ENCODE results near the gene PRKG1. TPM values are rescaled to one million over a fixed set of nuclear protein-coding genes. Genes with fewer than 3 reads are reported as not detected.

Gene PRKG1
- polyA plus RNA-seq, 2 donors: 0.84 to 0.87 TPM

DNA sequence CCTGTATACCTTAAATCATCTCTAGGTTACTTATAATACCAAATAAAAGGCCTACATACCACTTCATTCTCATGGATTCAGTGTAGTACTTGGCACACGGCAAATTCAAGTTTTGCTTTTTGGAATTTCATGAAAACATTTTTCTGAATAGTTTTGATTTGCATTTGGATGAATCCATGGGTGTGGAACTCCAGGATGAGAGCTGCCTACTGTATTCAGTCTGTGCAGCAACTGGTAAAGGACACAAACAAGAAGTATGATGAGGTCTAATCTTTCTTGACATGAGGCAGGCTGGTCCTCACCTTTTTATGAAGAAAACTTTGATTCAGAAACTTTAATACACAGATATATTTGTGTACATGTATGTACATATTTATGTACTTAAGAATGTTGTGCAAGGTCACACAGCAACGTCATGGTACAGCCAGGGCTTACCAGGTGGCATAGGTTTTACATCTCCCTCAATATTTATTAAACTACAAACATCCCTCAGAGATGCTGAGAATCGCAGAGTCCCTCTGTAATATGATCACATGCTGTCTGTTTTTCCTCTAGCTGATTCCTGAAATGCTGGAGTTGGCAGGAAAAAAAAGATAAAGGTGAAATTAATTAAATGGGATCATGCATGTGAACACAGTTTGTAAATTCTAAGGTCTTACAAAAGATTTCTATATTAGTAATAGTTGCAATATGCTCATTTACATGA is 239.6 kb downstream of the PRKG1 start:
- H3K27me3 ChIP-seq (ENCODE audit: control insufficient read depth in 1 of 2, insufficient read depth in 2 of 2, low read length in 2 of 2): no peaks in the 10 kb centered on the region
- H3K27ac ChIP-seq (ENCODE audit: low read depth in 2 of 2, low read length in 1 of 2): no peak overlapping the region
- H3K36me3 ChIP-seq (ENCODE audit: control insufficient read depth in 2 of 2, insufficient read depth in 2 of 2, low read length in 1 of 2): no peaks in the 10 kb centered on the region
- no peak overlapping the region for H3K4me3 ChIP-seq (ENCODE audit: low read depth in 1 of 2, low read length in 2 of 2)
- H3K9me3 ChIP-seq (ENCODE audit: control insufficient read depth in 2 of 2, insufficient read depth in 1 of 2, low read depth in 1 of 2, low read length in 1 of 2): no peaks in the 10 kb centered on the region
- no peaks in the 10 kb centered on the region for H3K4me1 ChIP-seq (ENCODE audit: control insufficient read depth in 2 of 2, insufficient read depth in 2 of 2, low read length in 1 of 2)
- WGBS, 2 donors: 60 to 61% methylated on average over 3 of the region's 3 CpGs

DNA sequence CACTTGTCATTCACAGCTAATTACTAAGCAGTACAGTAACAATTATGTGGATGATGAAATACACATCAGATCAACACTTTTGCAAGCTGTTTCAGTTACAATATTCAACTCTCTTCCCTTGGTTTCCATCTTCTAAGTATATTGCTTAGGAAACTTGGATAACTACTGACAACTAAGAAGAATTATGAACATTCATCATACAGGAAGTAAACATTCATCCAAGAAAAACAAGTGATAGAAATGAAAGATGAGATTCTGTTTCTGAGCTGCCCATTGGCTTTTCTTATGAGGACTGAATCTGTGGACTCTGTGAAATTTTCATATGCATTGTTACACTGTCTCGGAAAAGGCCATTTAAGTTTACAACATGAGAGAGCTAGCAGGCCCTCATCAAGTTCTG is 240.2 kb downstream of the PRKG1 start:
- 79 to 81% methylated on average over 1 of the region's 1 CpG for WGBS, 2 donors
- Histone ChIP-seq H3K27ac (ENCODE audit: low read depth in 2 of 2, low read length in 1 of 2) (no peak overlapping the region), H3K9me3 (ENCODE audit: control insufficient read depth in 2 of 2, insufficient read depth in 1 of 2, low read depth in 1 of 2, low read length in 1 of 2) (no peaks in the 10 kb centered on the region)

GRCh38 chr10:51318399-51319172 is 244.3 kb downstream of the PRKG1 start:
- 62 to 77% methylated on average over 2 of the region's 2 CpGs for WGBS, 2 donors
- Histone ChIP-seq H3K27ac (ENCODE audit: low read depth in 2 of 2, low read length in 1 of 2) (no peak overlapping the region), H3K4me1 (ENCODE audit: control insufficient read depth in 2 of 2, insufficient read depth in 2 of 2, low read length in 1 of 2) (no peaks in the 10 kb centered on the region), H3K9me3 (ENCODE audit: control insufficient read depth in 2 of 2, insufficient read depth in 1 of 2, low read depth in 1 of 2, low read length in 1 of 2) (no peaks in the 10 kb centered on the region), H3K4me3 (ENCODE audit: low read depth in 1 of 2, low read length in 2 of 2) (no peak overlapping the region), H3K36me3 (ENCODE audit: control insufficient read depth in 2 of 2, insufficient read depth in 2 of 2, low read length in 1 of 2) (no peaks in the 10 kb centered on the region), H3K27me3 (ENCODE audit: control insufficient read depth in 1 of 2, insufficient read depth in 2 of 2, low read length in 2 of 2) (no peaks in the 10 kb centered on the region)

More for the DNA sequence above, 240.2 kb downstream of the PRKG1 start:
- Histone ChIP-seq H3K27me3 (ENCODE audit: control insufficient read depth in 1 of 2, insufficient read depth in 2 of 2, low read length in 2 of 2) (no peaks in the 10 kb centered on the region), H3K4me3 (ENCODE audit: low read depth in 1 of 2, low read length in 2 of 2) (no peak overlapping the region), H3K4me1 (ENCODE audit: control insufficient read depth in 2 of 2, insufficient read depth in 2 of 2, low read length in 1 of 2) (no peaks in the 10 kb centered on the region), H3K36me3 (ENCODE audit: control insufficient read depth in 2 of 2, insufficient read depth in 2 of 2, low read length in 1 of 2) (no peaks in the 10 kb centered on the region)

- no peak overlapping the region for H3K27ac ChIP-seq (ENCODE audit: low read depth in 2 of 2, low read length in 1 of 2)
- H3K4me3 ChIP-seq (ENCODE audit: low read depth in 1 of 2, low read length in 2 of 2): no peak overlapping the region
- H3K9me3 ChIP-seq (ENCODE audit: control insufficient read depth in 2 of 2, insufficient read depth in 1 of 2, low read depth in 1 of 2, low read length in 1 of 2): no peaks in the 10 kb centered on the region
- no peaks in the 10 kb centered on the region for H3K27me3 ChIP-seq (ENCODE audit: control insufficient read depth in 1 of 2, insufficient read depth in 2 of 2, low read length in 2 of 2)
- 66 to 71% methylated on average over 1 of the region's 1 CpG for WGBS, 2 donors
- H3K36me3 ChIP-seq (ENCODE audit: control insufficient read depth in 2 of 2, insufficient read depth in 2 of 2, low read length in 1 of 2): no peaks in the 10 kb centered on the region
- H3K4me1 ChIP-seq (ENCODE audit: control insufficient read depth in 2 of 2, insufficient read depth in 2 of 2, low read length in 1 of 2): no peaks in the 10 kb centered on the region
Observed at GRCh38 chr10:51319173-51319435, 244.8 kb downstream of the PRKG1 start.

GRCh38 chr10:51321300-51321699 is 247.0 kb downstream of the PRKG1 start:
- Histone ChIP-seq H3K27ac (ENCODE audit: low read depth in 2 of 2, low read length in 1 of 2) (no peak overlapping the region), H3K9me3 (ENCODE audit: control insufficient read depth in 2 of 2, insufficient read depth in 1 of 2, low read depth in 1 of 2, low read length in 1 of 2) (no peaks in the 10 kb centered on the region), H3K36me3 (ENCODE audit: control insufficient read depth in 2 of 2, insufficient read depth in 2 of 2, low read length in 1 of 2) (no peaks in the 10 kb centered on the region), H3K27me3 (ENCODE audit: control insufficient read depth in 1 of 2, insufficient read depth in 2 of 2, low read length in 2 of 2) (no peaks in the 10 kb centered on the region), H3K4me3 (ENCODE audit: low read depth in 1 of 2, low read length in 2 of 2) (no peak overlapping the region), H3K4me1 (ENCODE audit: control insufficient read depth in 2 of 2, insufficient read depth in 2 of 2, low read length in 1 of 2) (no peaks in the 10 kb centered on the region)
- WGBS, 2 donors: 86 to 92% methylated on average over 3 of the region's 3 CpGs

DNA sequence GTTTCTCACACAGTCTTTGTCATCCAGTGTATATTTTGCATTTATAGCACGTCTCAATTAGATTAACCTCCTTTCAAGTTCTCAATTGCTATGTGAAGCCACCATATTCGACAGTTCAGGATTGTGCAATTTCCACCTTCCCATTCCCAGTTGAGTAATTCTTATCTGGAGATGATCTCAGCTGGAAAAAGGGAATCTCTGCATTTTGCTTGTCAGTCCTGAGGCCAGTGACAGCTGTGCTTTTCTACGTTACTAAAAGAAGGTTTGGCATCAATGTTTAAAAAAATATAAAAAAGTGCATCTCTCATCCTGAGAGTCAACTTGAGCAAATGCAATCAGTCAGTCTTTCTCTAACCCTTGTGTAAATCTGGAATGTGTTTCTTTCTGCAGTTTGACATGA is 247.7 kb downstream of the PRKG1 start:
- no peak overlapping the region for H3K27ac ChIP-seq (ENCODE audit: low read depth in 2 of 2, low read length in 1 of 2)

GRCh38 chr10:51325649-51326048 is 251.4 kb downstream of the PRKG1 start:
- no peaks in the 10 kb centered on the region for H3K36me3 ChIP-seq (ENCODE audit: control insufficient read depth in 2 of 2, insufficient read depth in 2 of 2, low read length in 1 of 2)
- no peak overlapping the region for H3K27ac ChIP-seq (ENCODE audit: low read depth in 2 of 2, low read length in 1 of 2)
- no peak overlapping the region for H3K4me3 ChIP-seq (ENCODE audit: low read depth in 1 of 2, low read length in 2 of 2)
- 73 to 83% methylated on average over 2 of the region's 2 CpGs for WGBS, 2 donors
- H3K27me3 ChIP-seq (ENCODE audit: control insufficient read depth in 1 of 2, insufficient read depth in 2 of 2, low read length in 2 of 2): no peaks in the 10 kb centered on the region
- H3K4me1 ChIP-seq (ENCODE audit: control insufficient read depth in 2 of 2, insufficient read depth in 2 of 2, low read length in 1 of 2): no peaks in the 10 kb centered on the region
- H3K9me3 ChIP-seq (ENCODE audit: control insufficient read depth in 2 of 2, insufficient read depth in 1 of 2, low read depth in 1 of 2, low read length in 1 of 2): no peaks in the 10 kb centered on the region

More for the DNA sequence above, 247.7 kb downstream of the PRKG1 start:
- Histone ChIP-seq H3K4me3 (ENCODE audit: low read depth in 1 of 2, low read length in 2 of 2) (no peak overlapping the region), H3K4me1 (ENCODE audit: control insufficient read depth in 2 of 2, insufficient read depth in 2 of 2, low read length in 1 of 2) (no peaks in the 10 kb centered on the region), H3K36me3 (ENCODE audit: control insufficient read depth in 2 of 2, insufficient read depth in 2 of 2, low read length in 1 of 2) (no peaks in the 10 kb centered on the region), H3K27me3 (ENCODE audit: control insufficient read depth in 1 of 2, insufficient read depth in 2 of 2, low read length in 2 of 2) (no peaks in the 10 kb centered on the region), H3K9me3 (ENCODE audit: control insufficient read depth in 2 of 2, insufficient read depth in 1 of 2, low read depth in 1 of 2, low read length in 1 of 2) (no peaks in the 10 kb centered on the region)
- WGBS, 2 donors: 42 to 48% methylated on average over 3 of the region's 3 CpGs

GRCh38 chr10:51326174-51326573 is 251.9 kb downstream of the PRKG1 start:
- Histone ChIP-seq H3K4me1 (ENCODE audit: control insufficient read depth in 2 of 2, insufficient read depth in 2 of 2, low read length in 1 of 2) (no peaks in the 10 kb centered on the region), H3K27me3 (ENCODE audit: control insufficient read depth in 1 of 2, insufficient read depth in 2 of 2, low read length in 2 of 2) (no peaks in the 10 kb centered on the region), H3K4me3 (ENCODE audit: low read depth in 1 of 2, low read length in 2 of 2) (no peak overlapping the region), H3K27ac (ENCODE audit: low read depth in 2 of 2, low read length in 1 of 2) (no peak overlapping the region), H3K9me3 (ENCODE audit: control insufficient read depth in 2 of 2, insufficient read depth in 1 of 2, low read depth in 1 of 2, low read length in 1 of 2) (no peaks in the 10 kb centered on the region), H3K36me3 (ENCODE audit: control insufficient read depth in 2 of 2, insufficient read depth in 2 of 2, low read length in 1 of 2) (no peaks in the 10 kb centered on the region)
- 92 to 95% methylated on average over 1 of the region's 1 CpG for WGBS, 2 donors

DNA sequence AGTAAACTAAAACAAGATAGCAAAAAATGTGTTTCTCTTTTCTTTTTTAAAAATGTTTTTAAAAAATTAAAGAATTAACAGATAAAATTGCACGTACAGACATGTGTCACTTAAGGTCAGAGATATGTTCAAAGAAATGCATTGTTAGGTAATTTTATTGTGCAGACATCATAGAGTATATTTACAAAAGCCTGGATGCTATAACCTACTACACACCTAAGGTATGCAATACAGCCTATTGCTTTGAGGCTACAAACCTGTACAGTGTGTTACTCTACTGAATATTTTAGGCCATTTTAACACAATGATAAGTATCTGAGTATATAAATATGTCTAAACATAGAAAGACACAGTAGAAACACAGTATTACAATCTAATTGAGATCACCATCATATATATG is 253.1 kb downstream of the PRKG1 start:
- H3K27me3 ChIP-seq (ENCODE audit: control insufficient read depth in 1 of 2, insufficient read depth in 2 of 2, low read length in 2 of 2): no peaks in the 10 kb centered on the region
- H3K36me3 ChIP-seq (ENCODE audit: control insufficient read depth in 2 of 2, insufficient read depth in 2 of 2, low read length in 1 of 2): no peaks in the 10 kb centered on the region
- H3K4me3 ChIP-seq (ENCODE audit: low read depth in 1 of 2, low read length in 2 of 2): no peak overlapping the region
- H3K4me1 ChIP-seq (ENCODE audit: control insufficient read depth in 2 of 2, insufficient read depth in 2 of 2, low read length in 1 of 2): no peaks in the 10 kb centered on the region
- no peak overlapping the region for H3K27ac ChIP-seq (ENCODE audit: low read depth in 2 of 2, low read length in 1 of 2)
- H3K9me3 ChIP-seq (ENCODE audit: control insufficient read depth in 2 of 2, insufficient read depth in 1 of 2, low read depth in 1 of 2, low read length in 1 of 2): no peaks in the 10 kb centered on the region
- 85 to 88% methylated on average over 1 of the region's 1 CpG for WGBS, 2 donors

DNA sequence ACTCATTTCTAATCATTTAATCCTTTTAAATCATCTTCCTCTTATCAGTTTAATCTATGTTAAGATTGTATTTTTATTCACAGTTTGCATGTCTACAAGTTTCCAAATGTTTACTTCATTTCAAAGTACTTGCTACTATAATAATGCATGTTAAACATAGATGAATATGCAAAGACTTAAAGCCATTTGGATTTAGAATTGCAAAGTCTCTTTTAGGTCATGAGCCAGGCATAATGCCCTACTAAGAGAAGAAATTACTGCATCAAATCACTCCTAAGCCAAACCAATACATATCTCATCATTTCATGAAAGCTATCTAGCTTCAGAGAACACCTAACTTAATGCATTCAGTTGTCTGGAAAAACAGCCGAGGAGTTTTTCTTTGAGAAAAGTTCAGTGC is 266.1 kb downstream of the PRKG1 start:
- Histone ChIP-seq H3K9me3 (ENCODE audit: control insufficient read depth in 2 of 2, insufficient read depth in 1 of 2, low read depth in 1 of 2, low read length in 1 of 2) (no peaks in the 10 kb centered on the region), H3K4me1 (ENCODE audit: control insufficient read depth in 2 of 2, insufficient read depth in 2 of 2, low read length in 1 of 2) (no peaks in the 10 kb centered on the region), H3K36me3 (ENCODE audit: control insufficient read depth in 2 of 2, insufficient read depth in 2 of 2, low read length in 1 of 2) (no peaks in the 10 kb centered on the region), H3K27me3 (ENCODE audit: control insufficient read depth in 1 of 2, insufficient read depth in 2 of 2, low read length in 2 of 2) (no peaks in the 10 kb centered on the region), H3K27ac (ENCODE audit: low read depth in 2 of 2, low read length in 1 of 2) (no peak overlapping the region), H3K4me3 (ENCODE audit: low read depth in 1 of 2, low read length in 2 of 2) (no peak overlapping the region)
- WGBS, 2 donors: 95% methylated on average over 1 of the region's 1 CpG

Data from esophagus (tissue), 2 donors.